Muscle layer of duodenum (tissue), 2 donors: ENCODE data around the gene ZNF385B.

Experiments used
- H3K27ac ChIP-seq: one replicate; pipeline ENCODE4 v1.7.0; 2013; ENCODE audit warnings: mild to moderate bottlenecking, low read length
- H3K27me3 ChIP-seq: one replicate; pipeline ENCODE4 v1.7.0; 2013; ENCODE audit warnings: low read depth, mild to moderate bottlenecking, control low read depth, low read length
- H3K36me3 ChIP-seq, 2 donors: one replicate each; pipeline ENCODE4 v1.7.0; 2013; ENCODE audit warnings: low read length in 2 of 2, control low read depth in 1 of 2, mild to moderate bottlenecking in 1 of 2; ENCODE audit not compliant: insufficient read depth in 2 of 2, control insufficient read depth in 1 of 2
- H3K4me1 ChIP-seq, 2 donors: one replicate each; pipeline ENCODE4 v1.7.0; 2013; ENCODE audit warnings: low read length in 2 of 2, mild to moderate bottlenecking in 2 of 2, control low read depth in 1 of 2, moderate library complexity in 1 of 2; ENCODE audit not compliant: insufficient read depth in 2 of 2, control insufficient read depth in 1 of 2
- H3K4me3 ChIP-seq, 2 donors: one replicate each; pipeline ENCODE4 v1.7.0; 2013; ENCODE audit warnings: low read length in 2 of 2, low read depth in 1 of 2, mild to moderate bottlenecking in 1 of 2
- H3K9me3 ChIP-seq, 2 donors: one replicate each; pipeline ENCODE4 v1.7.0; 2013; ENCODE audit warnings: low read length in 2 of 2, control low read depth in 1 of 2, mild to moderate bottlenecking in 1 of 2; ENCODE audit not compliant: control insufficient read depth in 1 of 2
- donor health status: healthy.

The ZNF385B gene

GRCh38 chr2:179882851-179883806 is 21.7 kb upstream of the ZNF385B start:
- H3K36me3 ChIP-seq: no peaks in the 10 kb centered on the region
- H3K4me1 ChIP-seq: no peaks in the 10 kb centered on the region
- H3K27ac ChIP-seq: no peak overlapping the region
- no peak overlapping the region for H3K4me3 ChIP-seq
- H3K27me3 ChIP-seq: no peaks in the 10 kb centered on the region
- H3K9me3 ChIP-seq: no peaks in the 10 kb centered on the region

- H3K27me3 ChIP-seq: no peaks in the 10 kb centered on the region
- H3K4me1 ChIP-seq: no peaks in the 10 kb centered on the region
- H3K9me3 ChIP-seq: no peaks in the 10 kb centered on the region
- no peaks in the 10 kb centered on the region for H3K36me3 ChIP-seq
- no peak overlapping the region for H3K27ac ChIP-seq
- H3K4me3 ChIP-seq: no peak overlapping the region
These were observed 16.4 kb upstream of the ZNF385B start for GRCh38 chr2:179877601-179878364.

- no peak overlapping the region for H3K27ac ChIP-seq
- no peaks in the 10 kb centered on the region for H3K9me3 ChIP-seq
- no peaks in the 10 kb centered on the region for H3K4me1 ChIP-seq
- no peaks in the 10 kb centered on the region for H3K36me3 ChIP-seq
- H3K4me3 ChIP-seq: no peak overlapping the region
- H3K27me3 ChIP-seq: no peaks in the 10 kb centered on the region
These were observed 14.9 kb upstream of the ZNF385B start for GRCh38 chr2:179876266-179876665.

- Histone ChIP-seq H3K27ac (no peak overlapping the region), H3K36me3 (no peaks in the 10 kb centered on the region), H3K27me3 (no peaks in the 10 kb centered on the region), H3K9me3 (no peaks in the 10 kb centered on the region), H3K4me3 (no peak overlapping the region), H3K4me1 (no peaks in the 10 kb centered on the region)
These were observed 14.5 kb upstream of the ZNF385B start for GRCh38 chr2:179875864-179876263.

DNA sequence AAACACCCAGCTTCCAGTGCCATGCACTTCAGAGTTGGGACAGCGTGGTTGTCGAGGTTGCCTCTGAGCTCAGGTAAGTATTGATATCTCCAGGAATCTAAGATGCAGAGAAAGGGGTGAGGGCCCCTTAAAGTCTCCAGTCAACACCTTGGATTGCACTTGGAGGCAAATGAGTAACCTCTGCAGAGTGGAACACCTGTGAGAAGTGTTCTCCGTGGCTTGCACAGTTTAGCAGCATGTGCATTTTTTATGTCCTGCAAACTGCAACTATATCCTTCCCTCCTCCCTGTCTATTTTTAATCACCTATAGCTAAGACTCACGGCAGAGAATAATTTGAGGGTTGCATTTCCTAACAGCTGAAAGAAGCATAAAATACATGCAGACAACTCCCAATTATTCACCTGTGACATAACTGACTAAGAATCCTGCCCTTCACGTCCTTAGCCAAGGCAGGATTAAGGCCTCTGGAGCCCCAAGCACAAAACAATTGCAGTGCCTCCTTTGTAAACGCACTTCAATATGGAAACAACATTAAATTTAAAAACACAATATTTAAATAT is 1.6 kb upstream of the ZNF385B start:
- Histone ChIP-seq H3K9me3 (no peaks in the 10 kb centered on the region), H3K36me3 (no peaks in the 10 kb centered on the region), H3K4me1 (peaks cover 0 to 7% of the 10 kb centered on the region in 2 donors), H3K4me3 (no peak overlapping the region), H3K27me3 (peaks cover 10% of the 10 kb centered on the region), H3K27ac (no peak overlapping the region)

DNA sequence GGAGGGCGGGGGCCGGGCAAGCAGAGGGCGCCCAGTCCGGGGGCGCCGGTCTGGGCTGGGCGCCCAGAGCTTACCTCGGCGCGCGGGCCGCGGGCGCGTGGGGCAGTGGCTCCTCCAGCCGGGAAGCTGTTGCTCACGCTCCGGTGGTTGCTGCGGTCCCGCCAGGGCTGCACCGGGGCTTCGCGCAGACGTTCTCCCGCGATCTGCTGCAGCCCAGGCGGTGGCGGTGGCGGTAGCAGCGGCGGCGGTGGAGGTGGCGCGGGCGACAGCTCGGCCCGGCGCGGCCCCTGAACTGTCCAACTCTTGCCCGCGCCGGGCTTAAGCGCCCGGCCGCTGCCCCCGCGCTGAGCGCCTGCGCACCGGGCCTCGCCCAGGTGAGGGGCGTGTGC is 391 bp downstream of the ZNF385B start:
- peaks cover 0 to 7% of the 10 kb centered on the region in 2 donors for H3K4me1 ChIP-seq
- peaks cover 10% of the 10 kb centered on the region for H3K27me3 ChIP-seq
- no peak overlapping the region for H3K27ac ChIP-seq
- H3K36me3 ChIP-seq: no peaks in the 10 kb centered on the region
- H3K4me3 ChIP-seq: peak overlapping the region; percentile 37 to 79
- no peaks in the 10 kb centered on the region for H3K9me3 ChIP-seq

DNA sequence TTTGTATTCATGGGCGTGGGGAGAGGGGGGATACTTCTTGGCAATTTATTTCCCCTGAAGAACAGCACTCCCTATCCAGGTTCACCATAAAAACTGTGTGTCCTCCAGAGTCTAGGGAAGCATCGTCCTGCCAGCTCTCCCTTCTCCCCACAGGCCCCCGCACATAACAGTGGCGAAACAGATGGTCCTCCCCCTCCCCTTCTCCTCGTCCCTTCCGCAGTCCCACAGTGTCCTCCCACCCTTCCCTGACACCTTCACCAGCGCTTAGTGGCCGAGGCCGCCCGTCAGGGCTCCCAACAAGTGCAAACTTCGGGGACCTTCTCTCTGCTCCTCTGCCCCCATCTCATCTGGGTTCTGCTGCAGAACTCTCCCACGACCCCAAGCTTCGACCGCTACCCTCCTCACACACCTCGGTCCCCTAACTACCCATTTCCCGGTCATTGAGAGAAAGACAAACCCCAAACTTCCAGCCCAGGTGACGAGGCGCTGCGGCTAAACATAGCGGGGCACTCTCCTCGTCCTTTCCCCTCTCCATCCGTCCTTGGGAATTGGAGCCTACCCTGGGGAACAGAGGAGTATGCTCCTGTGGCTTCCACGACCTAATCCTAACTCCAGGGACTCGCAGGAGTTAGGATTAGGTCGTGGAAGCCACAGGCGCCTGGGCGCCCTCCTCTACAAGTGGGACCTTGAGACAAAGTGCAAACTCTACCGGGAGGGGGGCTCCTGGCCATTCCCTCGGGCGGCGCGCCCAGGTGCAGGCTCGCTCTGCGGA is 971 bp downstream of the ZNF385B start:
- H3K27ac ChIP-seq: no peak overlapping the region
- peaks cover 10% of the 10 kb centered on the region for H3K27me3 ChIP-seq
- H3K9me3 ChIP-seq: no peaks in the 10 kb centered on the region
- peaks cover 0 to 7% of the 10 kb centered on the region in 2 donors for H3K4me1 ChIP-seq
- peak overlapping the region; percentile 37 to 79 for H3K4me3 ChIP-seq
- H3K36me3 ChIP-seq: no peaks in the 10 kb centered on the region

GRCh38 chr2:179859523-179859922 is 1.9 kb downstream of the ZNF385B start:
- Histone ChIP-seq H3K27ac (no peak overlapping the region), H3K4me3 (peak overlapping the region; percentile 37 to 79), H3K27me3 (peaks cover 10% of the 10 kb centered on the region), H3K4me1 (peaks cover 0 to 7% of the 10 kb centered on the region in 2 donors), H3K9me3 (no peaks in the 10 kb centered on the region), H3K36me3 (no peaks in the 10 kb centered on the region)

DNA sequence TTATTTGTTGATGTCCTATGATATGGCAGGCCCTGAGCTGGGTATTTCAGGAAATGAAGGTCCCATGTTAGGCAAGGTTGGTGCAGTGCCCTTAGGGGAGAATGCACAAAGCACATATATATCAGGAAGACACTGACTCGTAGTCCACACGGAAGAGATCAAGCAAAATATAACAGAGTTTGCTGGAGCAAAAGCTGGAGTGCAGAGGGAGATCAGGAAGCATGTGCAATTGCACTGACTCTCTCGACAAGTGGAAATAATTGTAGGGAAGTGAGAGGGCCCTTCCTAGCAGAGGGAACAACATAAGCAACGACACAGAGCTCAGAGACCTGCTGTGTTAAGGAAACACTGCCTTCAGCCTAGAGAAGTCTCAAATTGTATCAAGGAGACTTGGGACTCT is 4.2 kb downstream of the ZNF385B start:
- Histone ChIP-seq H3K4me3 (no peak overlapping the region), H3K36me3 (no peaks in the 10 kb centered on the region), H3K9me3 (no peaks in the 10 kb centered on the region), H3K27me3 (peaks cover 6% of the 10 kb centered on the region), H3K4me1 (peaks cover 0 to 7% of the 10 kb centered on the region in 2 donors), H3K27ac (no peak overlapping the region)

DNA sequence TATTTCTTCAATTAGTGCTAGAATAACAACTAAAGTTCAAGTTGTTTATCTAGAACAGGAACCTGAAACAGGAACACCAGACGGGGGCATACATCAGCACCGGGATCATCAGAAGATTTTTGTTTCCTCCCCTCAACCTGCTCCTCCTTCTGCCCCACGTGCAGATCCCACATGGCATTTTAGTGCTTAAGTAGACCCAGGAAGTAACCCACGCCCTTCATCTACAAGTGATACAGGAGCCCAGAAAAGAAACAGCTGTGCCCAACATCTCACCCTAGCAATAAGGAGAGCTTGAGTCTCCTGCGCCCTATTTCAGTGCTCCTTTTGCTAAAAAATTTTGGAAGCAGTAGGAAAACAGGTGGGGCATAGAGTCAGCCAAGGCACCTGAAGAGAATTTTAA is 5.2 kb downstream of the ZNF385B start:
- Histone ChIP-seq H3K9me3 (no peaks in the 10 kb centered on the region), H3K36me3 (no peaks in the 10 kb centered on the region), H3K27me3 (peaks cover 6% of the 10 kb centered on the region), H3K4me1 (peaks cover 0 to 7% of the 10 kb centered on the region in 2 donors), H3K4me3 (no peak overlapping the region), H3K27ac (no peak overlapping the region)
